NCI-H128 (cell line): Measurements from ENCODE around the gene FNDC3B.
"Not testable (repeated sequence)": the region's sequence is repeated elsewhere in the genome, so short reads cannot be mapped to it uniquely, and the experiment has no call there.

Experiments used
- DNase-seq: peaks from one replicate; lab custom pipeline; 2025; ENCODE audit not compliant: unreplicated experiment; lab: John Stamatoyannopoulos, UW

Gene FNDC3B

DNA sequence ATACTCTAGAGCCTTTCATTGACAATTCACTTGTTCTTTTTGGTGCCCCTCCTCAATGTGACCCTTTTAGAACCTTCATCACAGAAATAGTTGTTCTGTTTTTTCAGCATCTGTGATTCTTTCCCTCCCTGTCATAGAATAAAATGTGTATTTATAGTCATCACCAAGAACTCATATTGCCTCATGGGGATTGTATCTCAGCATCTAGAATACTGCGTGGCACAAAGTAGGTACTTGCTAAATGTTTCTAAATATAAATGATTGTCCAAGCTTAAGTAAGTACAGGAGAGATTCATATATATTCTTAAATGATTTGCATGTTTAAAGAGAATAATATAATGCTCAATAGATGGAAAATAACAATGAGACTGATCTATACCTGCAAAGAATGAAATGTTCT, 190.1 kb downstream of the FNDC3B start:
- DNase-seq = no peak

DNA sequence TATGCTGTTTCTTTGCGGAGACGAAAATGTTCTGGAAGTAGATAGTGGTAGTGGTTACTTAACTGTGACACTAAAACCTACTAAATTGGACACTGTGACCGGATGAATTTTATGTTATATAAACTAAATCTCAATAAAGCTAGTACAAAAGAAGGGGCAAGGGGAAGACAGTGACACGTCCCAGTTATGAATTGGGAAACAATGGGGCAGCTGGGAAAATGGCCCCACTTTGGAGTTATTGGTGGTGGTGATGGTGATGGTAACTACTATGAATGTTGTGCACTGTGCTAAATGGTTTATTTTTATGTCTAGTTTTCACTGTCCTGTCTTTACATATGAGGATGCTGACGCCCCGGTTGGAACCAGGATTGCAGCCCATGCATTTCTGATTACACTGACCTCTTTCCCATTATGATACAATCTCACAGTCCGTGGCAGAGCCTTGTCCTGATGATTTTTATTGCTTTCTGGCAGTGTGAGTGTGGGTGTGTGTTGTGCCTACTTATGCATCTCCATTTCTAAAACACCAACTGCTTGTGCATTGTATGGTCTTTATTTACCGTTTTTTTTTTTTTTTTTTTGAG, 192.0 kb downstream of the FNDC3B start:
- no peak for DNase-seq

DNA sequence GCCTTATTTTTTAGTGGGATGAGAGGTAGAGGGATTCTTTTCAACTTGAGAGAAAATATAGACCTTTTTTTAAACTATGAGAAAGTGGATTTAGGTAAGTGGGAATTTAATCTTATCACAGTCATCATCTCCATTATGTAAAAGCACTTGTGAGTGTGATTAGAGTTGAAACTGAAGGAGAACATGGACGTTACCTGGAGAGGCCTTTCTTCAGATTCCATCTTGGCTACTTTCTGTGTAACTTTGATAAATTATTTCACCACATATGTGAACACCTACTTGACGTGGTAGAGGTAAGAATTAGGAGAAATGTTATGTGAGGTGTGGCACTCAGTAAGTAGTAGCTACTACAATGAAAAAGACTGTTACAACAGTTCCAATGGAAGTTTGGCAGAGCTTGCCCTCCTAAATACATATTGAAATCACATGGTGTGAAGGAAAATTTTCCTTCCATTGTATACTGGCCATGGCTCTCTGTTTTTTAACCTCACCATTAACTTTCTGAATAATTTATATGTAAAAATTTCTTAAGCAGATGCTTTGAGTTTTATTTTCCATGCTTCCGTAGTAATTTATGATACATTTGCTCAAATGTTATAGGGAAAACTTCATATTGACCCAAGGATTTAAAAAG, 193.3 kb downstream of the FNDC3B start:
- DNase-seq = no peak

DNA sequence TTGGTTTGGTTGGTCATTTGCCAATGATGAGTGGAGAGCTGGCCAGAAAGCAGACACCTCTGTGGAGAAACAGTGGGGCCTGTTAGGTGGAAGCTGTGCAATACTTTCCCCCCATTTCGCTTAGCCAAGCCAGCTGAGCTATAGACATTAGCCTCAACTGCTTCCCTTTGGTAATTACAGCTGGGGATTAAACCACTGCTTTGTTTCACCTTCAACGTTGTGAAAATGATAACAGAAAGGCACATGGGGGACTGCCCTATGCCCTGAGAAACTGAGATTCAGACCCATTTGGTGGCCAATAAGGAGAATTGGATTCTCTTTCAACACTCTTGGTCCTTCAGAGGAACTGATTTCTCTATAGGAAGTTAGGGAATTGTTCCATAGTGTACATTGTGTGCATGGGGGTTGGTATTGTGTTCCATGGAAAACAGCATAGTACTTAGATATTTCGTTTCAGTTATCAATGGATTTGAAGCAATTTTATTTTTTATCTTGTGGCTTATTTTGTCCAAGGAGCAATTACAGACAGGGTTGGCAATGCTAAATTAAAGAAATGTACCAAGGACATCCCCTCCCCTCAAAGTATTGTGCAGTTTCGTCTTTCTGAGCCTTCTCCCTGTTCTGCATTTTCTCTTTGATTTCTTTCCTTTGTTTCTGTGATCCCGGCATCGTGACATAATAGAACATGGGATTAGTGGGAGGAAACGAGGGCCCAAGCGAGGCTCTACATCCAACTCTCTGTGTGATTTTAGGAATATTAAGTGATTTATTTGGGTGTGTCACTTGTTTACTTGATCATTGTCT, 194.3 kb downstream of the FNDC3B start:
- DNase-seq = no peak

DNA sequence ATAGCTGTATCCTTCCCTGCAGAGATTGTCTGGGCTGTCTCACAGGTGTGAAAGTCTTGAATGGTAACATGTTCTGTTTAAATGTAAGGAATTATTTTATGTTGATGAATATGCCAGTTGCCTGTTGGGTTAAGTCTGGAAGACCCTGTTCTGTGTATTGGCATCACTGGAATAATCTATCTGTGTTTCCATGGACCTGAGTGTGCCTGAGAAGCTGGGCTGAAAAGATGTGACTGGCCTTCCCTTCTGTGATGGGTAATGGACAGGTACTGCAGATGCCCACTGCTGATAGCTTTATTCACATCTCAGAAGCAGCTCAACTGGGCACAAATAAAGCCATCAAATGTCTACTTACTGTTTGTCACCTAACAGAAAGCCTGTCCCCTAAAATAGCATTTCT, 196.3 kb downstream of the FNDC3B start:
- no peak for DNase-seq

DNA sequence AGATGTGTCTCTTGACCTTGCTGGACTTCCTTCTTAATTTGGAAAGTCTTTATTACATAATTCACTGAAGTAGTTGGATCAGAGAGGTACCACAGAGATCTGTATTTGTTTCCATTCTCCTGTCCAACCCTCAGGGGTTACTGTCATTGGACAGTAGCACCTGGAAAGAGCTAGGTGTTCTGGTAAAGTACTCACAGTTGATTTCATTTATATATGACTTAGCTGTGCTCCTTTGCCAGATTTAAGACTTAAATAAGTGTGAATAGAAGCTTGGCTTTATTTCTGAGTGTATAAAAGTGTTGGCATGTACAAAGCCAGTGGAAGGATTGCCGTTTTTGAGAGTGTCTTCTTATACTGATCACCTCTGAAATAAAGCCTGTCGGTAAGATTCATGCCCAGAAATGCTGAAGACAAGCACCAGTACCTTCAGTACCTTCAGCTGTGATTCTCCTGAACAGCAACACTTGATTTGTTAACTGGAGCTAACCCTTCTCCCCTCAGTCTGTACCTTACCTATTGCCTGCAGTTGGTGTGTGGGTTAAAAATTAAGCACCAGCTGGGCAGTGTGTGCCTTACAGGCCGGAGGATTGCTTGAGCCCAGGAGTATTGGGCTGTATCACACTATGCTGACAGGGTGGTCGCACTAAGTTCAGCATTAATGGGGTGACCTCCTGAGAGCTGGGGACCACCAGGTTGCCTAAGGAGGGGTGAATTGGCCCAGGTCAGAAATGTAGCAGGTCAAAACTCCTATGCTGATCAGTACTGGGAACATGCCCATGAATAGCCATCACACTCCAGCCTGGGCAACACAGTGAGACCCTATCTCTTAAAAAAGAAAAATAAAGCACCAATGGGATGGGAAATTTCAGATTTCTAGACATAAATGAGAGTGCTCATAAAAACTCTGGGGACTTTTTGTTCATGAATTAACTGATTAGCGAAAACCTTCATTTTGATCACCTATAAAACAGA, 197.7 kb downstream of the FNDC3B start:
- no peak for DNase-seq

DNA sequence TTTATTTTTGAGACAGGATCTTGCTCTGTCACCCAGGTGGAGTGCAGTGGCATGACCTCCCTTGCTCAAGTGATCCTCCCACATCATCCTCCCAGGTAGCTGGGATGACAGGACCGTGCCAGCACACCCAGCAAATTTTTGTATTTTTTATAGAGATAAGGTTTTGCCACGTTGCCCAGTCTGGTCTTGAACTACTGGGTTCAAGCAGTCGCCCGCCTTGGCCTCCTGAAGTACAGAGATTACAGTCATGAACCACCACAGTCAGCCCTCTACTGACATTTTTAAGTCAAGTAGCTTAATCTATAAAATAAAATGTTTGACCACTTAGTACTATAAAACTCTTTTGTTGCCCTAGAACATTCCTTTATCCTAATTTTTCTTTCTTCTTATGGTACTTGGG, 198.8 kb downstream of the FNDC3B start:
- no peak for DNase-seq

DNA sequence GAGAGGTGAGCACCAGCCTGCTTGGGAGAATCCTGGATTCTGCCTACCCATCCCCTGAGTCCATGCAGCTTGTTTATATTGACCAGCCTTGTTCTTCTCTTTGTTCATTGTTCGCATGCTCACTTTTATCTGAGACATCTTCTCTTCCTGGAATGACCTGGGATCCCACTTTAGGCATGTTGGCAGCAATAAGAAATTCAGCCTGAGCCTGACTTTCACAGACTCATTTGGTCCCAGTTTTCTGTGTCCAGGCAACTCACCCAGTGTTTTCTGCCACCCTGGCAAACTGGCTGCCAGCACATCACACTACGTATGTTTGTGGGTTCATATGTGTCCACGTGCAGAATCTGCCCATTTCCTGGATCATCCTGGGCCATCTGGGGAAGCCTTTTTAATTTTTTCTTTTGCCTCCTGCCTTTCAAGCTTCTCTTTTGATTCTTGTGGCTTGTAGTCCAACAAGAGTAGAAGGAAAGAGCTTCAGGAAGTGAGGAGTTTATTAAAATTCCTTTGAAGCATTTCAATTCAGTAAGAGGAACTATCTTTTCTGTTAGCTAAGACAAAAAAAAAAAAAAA, 199.9 kb downstream of the FNDC3B start:
- DNase-seq = no peak

DNA sequence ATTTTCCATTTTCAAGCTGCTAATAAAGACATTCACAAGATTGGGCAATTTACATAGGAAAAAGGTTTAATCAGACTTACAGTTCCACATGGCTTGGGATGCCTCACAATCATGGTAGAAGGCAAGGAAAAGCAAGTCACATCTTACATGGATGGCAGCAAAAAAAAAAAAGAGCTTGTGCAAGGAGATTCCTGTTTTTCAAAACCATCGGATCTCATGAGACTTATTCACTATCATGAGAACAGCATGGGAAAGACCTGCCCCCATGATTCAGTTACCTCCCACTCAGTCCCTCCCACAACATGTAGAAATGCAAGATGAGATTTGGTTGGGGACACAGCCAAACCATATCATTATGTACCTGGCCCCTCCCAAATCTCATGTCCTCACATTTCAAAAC, 202.0 kb downstream of the FNDC3B start:
- no peak for DNase-seq

DNA sequence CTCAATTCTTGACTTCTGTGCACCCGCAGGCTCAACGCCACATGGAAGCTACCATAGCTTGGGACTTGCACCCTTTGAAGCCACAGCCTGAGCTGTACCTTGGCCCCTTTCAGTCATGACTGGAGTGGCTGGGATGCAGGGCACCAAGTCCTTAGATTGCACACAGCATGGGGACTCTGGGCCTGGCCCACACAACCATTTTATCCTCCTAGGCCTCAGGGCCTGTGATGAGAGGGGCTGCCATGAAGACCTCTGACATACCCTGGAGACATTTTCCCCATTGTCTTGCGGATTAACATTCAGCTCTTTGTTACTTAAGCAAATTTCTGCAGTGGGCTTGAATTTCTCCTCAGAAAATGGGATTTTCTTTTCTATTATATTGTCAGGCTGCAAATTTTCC, 203.1 kb downstream of the FNDC3B start:
- DNase-seq = not testable (repeated sequence)

DNA sequence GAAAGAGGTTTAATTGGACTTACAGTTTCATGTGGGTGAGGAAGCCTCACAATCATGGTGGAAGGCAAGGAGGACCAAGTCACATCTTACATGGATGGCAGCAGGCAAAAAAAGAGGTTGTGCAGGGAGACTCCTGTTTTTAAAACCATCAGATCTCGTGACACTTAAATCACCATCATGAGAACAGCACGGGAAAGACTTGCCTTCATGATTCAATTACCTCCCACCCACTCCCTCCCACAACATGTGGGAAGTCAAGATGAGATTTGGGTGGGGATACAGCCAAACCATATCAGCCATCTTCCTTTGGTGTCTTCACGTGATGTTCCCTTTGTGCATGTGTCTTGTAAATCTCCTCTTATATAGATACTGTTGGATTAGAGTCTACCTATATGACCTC, 204.0 kb downstream of the FNDC3B start:
- DNase-seq = not testable (repeated sequence)

DNA sequence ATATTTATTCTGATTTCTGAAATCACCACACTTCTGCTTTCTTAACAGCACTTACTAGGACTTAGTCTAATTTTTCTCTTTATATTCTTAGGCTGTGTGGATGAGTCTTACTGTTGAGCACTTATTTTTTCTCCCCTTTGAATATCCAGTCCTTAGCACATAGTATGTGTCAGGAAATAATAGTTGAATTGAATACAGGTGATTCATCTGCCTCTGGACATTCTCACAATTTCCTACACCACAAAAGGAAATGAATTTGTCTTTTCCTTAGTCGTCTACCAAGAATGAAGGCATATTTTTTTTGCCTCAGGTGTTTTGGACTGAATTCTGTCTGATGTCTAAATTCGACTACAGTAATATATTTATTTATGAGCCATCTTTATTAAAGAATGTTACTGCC, 204.6 kb downstream of the FNDC3B start:
- no peak for DNase-seq

DNA sequence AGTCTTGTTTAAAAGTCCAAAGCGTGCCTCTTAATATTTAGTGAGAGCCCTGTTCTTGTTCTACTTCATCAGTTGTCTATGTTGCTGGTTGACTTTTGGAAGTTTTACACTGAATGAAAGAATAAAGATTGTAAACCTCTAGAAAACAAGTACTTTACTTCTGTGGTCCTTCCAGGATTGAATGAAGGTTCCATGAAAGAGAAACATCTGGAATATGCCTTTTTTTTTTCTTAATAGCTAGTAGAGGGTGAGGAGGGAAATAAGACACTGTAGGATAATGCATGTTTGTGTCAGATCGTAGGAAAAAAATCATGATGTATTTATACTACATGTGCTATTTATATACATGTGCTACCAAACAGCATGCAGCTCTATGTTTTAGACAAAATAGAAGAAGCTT, 205.9 kb downstream of the FNDC3B start:
- DNase-seq = no peak

DNA sequence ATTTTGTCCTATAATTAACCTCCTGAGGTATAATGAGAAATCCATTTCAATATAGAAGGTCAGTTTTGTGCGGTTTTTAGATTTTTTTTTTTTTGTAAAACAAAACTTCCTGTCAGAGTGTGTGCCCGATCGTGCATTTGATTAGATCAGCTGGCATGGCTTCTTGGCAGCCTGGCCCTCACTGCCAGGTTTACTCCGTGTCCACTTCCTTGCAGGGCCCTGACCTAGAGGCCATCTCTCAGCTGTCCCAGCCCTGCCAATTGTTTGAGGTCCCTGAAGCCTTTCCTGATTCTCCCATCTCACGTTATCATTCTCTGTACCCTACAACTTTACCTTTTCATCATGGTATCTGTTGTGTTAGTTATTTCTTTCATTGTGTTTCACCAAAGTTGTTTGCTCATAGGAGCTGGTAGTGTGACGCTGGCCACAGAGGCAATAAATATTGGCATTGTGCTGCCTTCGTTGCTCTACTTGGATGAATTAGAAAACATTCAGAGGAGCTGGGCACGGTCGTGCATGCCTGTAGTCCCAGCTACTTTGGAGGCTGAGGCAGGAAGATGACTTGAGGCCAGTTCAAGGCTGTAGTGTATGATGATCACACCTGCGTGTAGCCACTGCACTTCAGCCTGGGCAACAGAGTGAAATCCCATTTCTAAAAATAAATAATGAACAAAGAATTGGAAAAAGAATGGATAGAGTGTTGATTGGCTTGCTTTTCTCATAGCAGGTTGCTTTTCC, 206.9 kb downstream of the FNDC3B start:
- no peak for DNase-seq

DNA sequence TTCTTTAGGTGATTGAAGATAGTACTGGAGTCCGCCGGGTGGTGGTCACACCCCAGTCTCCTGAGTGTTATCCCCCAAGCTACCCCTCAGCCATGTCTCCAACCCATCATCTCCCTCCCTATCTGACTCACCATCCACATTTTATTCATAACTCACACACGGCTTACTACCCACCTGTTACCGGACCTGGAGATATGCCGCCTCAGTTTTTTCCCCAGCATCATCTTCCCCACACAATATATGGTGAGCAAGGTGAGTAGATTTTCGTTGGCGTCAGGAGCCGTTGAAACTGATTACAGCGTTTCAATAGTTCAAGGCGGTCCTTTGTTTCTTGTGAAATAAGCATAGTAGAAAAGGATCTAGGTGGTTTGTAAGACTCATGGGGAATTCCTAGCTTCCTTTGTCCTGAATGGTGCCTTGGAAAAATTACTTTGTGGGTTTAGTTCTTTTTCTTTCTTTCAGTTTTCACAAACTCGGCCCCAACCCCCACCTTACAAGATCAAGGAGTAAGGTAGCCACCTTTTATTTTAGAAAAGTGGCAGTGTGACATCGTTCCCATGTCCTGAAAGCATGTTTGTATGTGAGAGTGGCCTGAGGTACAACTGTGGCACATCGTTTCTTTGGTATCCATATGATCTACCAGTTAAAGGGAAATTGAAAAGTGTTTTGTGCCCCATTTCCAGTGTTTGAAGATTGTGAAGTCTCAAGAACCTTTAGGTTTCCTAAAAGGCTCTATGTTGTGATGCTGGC, 208.3 kb downstream of the FNDC3B start:
- DNase-seq = no peak

DNA sequence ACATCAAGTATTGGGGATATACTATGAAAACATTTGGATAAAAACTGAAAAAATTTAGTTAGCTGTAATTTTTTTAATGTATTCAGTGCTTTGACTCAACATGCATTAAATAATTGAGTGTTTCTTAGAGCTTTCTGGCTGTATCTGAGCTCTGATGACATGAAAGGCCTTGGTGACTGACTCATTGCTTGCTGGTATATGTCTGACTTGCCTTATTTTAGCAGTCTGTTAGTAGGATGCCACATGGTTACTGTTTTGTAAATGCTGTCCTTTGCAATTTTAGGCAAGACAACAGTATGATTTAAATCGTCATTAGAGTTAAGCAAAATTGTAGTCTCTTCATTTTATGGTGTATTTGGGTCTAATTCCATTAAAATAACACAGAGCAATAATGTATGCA, 209.7 kb downstream of the FNDC3B start:
- no peak for DNase-seq

DNA sequence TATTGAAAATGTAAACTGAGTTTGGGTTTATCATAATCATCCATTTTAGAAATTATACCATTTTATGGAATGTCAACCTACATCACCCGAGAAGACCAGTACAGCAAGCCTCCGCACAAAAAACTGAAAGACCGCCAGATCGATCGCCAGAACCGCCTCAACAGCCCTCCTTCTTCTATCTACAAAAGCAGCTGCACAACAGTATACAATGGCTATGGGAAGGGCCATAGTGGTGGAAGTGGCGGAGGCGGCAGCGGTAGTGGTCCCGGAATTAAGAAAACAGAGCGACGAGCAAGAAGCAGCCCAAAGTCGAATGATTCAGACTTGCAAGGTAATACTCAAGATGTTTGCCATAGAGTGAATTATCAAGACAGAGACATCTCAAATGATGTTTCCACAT, 211.8 kb downstream of the FNDC3B start:
- DNase-seq = no peak

DNA sequence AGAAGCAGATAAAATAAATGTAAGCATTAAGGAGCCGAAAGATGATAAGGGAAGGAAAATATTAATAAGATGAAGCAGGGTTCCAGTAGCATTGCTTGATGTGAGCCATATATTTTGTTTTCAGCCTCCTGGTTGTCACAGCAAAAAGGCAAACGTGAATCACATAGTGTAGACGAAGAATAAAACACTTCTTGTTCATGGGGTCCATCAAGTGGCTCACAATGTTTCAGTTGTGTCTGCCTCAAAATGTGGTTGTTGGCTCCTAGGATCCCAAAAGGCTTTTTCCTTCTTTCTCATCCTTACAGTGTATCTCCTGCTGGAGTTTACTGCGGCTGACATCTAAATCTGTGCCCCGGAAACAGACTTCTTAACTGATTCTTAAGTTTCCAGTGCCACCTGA, 213.8 kb downstream of the FNDC3B start:
- no peak for DNase-seq

DNA sequence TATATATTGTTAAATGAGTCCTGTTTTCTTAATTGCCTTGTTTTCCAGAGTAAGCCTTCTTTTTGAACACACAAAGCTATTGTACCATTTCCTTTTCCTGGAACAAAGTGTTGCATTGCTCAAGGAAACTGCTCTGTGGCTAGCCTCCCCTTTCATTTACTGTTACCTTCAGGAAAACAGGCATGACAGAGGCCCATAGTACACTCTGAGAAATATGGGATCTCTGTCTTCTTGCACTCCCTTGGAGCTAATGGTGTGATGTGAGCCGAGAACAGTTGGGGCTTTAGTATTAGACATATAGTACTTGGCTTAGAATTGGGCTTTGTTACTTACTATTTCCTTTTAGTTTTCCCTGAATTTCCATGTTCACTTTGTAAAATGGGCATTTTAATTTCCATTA, 215.2 kb downstream of the FNDC3B start:
- no peak for DNase-seq

DNA sequence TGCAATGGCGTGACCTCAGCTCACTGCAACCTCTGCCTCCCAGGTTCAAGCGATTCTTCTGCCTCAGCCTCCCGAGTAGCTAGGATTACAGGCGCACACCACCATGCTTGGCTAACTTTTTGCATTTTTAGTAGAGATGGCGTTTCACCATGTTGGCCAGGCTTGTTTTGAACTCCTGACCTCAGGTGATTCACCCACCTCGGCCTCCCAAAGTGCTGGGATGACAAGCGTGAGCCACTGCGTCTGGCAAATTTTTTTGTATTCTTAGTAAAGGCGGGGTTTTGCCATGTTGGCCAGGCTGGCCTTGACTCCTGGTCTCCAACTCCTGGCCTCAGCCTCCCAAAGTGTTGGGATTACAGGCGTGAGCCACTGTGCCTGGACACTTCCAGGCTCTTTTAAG, 215.9 kb downstream of the FNDC3B start:
- not testable (repeated sequence) for DNase-seq
